RWPE2 (cell line): ENCODE measurements around the gene RABIF.

ENCODE experiments used
- ATAC-seq: fragments of 200-7000 bp; cut with Tn5 transposase; 3 replicates; pipeline ENCODE4 v1.9.1; 2021; ENCODE audit warnings: low read depth
- DNase-seq: peaks from one replicate; pipeline ENCODE4 v3.0.0-alpha.2; 2020; ENCODE audit warnings: low spot score
- H3K27ac ChIP-seq: fragments of 450-650 bp; 2 replicates; pipeline ENCODE4 v1.5.1; 2017; ENCODE audit warnings: mild to moderate bottlenecking; ENCODE audit not compliant: poor library complexity, severe bottlenecking
- H3K27me3 ChIP-seq: fragments of 250-450 bp; sonication (Bioruptor Pico); 2 replicates; pipeline ENCODE4 v1.5.1; 2021; ENCODE audit warnings: mild to moderate bottlenecking, moderate library complexity; ENCODE audit not compliant: insufficient read depth, poor library complexity, severe bottlenecking
- H3K36me3 ChIP-seq: fragments of 250-450 bp; sonication (Bioruptor Pico); 2 replicates; pipeline ENCODE4 v1.5.1; 2020; ENCODE audit warnings: low read depth, mild to moderate bottlenecking, moderate library complexity
- H3K4me1 ChIP-seq: fragments of 250-450 bp; sonication (Bioruptor Pico); 2 replicates; pipeline ENCODE4 v1.5.1; 2021; ENCODE audit warnings: mild to moderate bottlenecking, moderate library complexity; ENCODE audit not compliant: insufficient read depth, poor library complexity, severe bottlenecking
- H3K4me3 ChIP-seq: fragments of 250-450 bp; sonication (Bioruptor Pico); 2 replicates; pipeline ENCODE4 v1.5.1; 2021; ENCODE audit warnings: mild to moderate bottlenecking, moderate library complexity; ENCODE audit not compliant: severe bottlenecking
- H3K9me3 ChIP-seq: fragments of 250-450 bp; sonication (Bioruptor Pico); 2 replicates; pipeline ENCODE4 v1.5.1; 2021; ENCODE audit warnings: mild to moderate bottlenecking, moderate library complexity; ENCODE audit not compliant: severe bottlenecking
- TF ChIP-seq, protein P1 (sequence below): fragments of 450-650 bp; IDR thresholded peaks from one replicate; pipeline ENCODE4 v1.5.1; 2017; ENCODE audit warnings: mild to moderate bottlenecking, moderate library complexity; ENCODE audit not compliant: poor library complexity, severe bottlenecking

RABIF gene

DNA sequence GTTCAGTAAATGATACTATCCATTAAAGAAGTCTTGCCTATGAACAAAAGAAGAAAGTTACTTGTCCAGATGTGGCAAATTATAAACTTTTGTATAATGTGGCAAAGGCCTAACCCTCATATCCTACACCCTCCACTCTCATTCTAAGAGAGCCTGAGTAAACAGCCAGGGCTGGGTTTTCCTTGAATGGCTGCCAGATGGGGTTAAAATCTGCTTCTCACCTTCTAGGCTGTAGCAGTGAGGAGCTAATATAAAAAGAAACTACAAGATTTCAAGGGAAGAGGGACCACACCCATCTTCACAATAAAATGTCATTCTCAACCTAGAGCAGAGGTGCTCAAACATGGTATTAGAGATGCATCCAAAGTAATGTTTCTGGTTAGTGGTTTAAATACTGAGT, 8.9 kb downstream of the RABIF start:
- H3K27ac ChIP-seq: no peak overlapping the region
- DNase-seq (no peak), ATAC-seq (no peak)
- TF ChIP-seq, protein P1, sequence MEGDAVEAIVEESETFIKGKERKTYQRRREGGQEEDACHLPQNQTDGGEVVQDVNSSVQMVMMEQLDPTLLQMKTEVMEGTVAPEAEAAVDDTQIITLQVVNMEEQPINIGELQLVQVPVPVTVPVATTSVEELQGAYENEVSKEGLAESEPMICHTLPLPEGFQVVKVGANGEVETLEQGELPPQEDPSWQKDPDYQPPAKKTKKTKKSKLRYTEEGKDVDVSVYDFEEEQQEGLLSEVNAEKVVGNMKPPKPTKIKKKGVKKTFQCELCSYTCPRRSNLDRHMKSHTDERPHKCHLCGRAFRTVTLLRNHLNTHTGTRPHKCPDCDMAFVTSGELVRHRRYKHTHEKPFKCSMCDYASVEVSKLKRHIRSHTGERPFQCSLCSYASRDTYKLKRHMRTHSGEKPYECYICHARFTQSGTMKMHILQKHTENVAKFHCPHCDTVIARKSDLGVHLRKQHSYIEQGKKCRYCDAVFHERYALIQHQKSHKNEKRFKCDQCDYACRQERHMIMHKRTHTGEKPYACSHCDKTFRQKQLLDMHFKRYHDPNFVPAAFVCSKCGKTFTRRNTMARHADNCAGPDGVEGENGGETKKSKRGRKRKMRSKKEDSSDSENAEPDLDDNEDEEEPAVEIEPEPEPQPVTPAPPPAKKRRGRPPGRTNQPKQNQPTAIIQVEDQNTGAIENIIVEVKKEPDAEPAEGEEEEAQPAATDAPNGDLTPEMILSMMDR: no peak
- H3K36me3 ChIP-seq: peaks cover 19% of the 10 kb centered on the region
- no peak overlapping the region for H3K4me3 ChIP-seq
- H3K9me3 ChIP-seq: no peaks in the 10 kb centered on the region
- no peaks in the 10 kb centered on the region for H3K27me3 ChIP-seq
- H3K4me1 ChIP-seq: no peaks in the 10 kb centered on the region

DNA sequence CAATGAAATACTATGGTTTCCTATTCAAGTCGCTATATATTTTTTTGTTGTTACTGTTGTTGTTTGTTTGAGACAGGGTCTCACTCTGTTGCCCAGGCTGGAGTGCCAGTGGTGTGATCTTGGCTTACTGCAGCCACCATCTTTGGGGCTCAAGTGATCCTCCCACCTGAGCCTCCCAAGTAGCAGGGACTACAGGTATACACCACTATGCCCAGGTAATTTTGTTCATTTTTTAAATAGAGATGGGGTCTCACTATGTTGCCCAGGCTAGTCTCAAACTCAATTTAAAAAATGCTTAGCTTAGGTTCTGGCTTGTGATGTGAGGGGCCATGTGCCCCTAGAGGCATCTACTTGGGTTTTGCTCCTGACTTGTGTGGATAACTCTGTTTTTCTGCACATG, 9.8 kb downstream of the RABIF start:
- Histone ChIP-seq H3K36me3 (peaks cover 18% of the 10 kb centered on the region), H3K27me3 (no peaks in the 10 kb centered on the region), H3K4me1 (no peaks in the 10 kb centered on the region), H3K4me3 (no peak overlapping the region), H3K9me3 (no peaks in the 10 kb centered on the region), H3K27ac (no peak overlapping the region)
- TF ChIP-seq, protein P1: no peak
- DNase-seq (no peak), ATAC-seq (no peak)

DNA sequence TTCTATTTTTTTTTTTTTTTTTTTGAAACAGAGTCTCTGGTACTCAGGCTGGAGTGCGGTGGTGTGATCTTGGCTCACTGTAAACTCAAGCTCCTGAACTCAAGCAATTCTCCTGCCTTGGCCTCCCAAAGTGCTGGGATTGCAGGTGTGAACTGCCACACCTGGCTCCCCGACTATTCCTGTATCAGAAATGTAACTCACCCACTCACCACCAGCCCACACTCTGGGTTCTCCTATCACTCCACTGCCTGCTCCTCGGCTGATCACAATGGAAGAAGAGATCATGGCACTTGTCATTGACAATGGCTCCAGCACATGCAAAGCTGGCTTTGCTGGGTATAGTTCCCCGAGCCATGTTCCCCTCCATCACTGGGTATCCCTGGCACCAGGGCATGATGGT, 15.9 kb downstream of the RABIF start:
- Histone ChIP-seq H3K9me3 (no peaks in the 10 kb centered on the region), H3K27ac (no peak overlapping the region), H3K4me3 (no peak overlapping the region), H3K36me3 (no peaks in the 10 kb centered on the region), H3K4me1 (no peaks in the 10 kb centered on the region), H3K27me3 (no peaks in the 10 kb centered on the region)
- DNase-seq (no peak), ATAC-seq (no peak)
- TF ChIP-seq, protein P1: no peak

DNA sequence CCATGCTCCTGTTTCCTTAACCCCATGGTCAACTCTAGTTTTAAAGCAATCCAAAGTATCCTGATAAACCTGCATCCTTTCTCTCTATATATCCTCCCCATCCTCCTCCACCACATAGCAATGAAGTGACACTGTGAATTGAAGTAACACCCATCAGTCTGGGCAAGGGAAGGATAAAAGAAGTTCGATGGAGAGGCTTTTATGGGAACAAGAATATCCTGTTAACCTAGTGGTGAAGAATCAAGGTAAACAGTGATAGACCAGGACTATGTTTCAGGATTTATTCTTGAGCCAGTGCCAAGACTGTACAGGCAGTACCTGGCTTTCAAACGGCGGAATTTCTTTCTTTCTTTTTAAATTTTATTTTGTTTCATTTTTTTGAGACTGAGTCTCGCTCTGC, 17.6 kb downstream of the RABIF start:
- DNase-seq (no peak), ATAC-seq (no peak)
- H3K27ac ChIP-seq: no peak overlapping the region
- H3K4me1 ChIP-seq: no peaks in the 10 kb centered on the region
- TF ChIP-seq, protein P1: no peak
- H3K9me3 ChIP-seq: no peaks in the 10 kb centered on the region
- no peak overlapping the region for H3K4me3 ChIP-seq
- H3K36me3 ChIP-seq: no peaks in the 10 kb centered on the region
- H3K27me3 ChIP-seq: no peaks in the 10 kb centered on the region

DNA sequence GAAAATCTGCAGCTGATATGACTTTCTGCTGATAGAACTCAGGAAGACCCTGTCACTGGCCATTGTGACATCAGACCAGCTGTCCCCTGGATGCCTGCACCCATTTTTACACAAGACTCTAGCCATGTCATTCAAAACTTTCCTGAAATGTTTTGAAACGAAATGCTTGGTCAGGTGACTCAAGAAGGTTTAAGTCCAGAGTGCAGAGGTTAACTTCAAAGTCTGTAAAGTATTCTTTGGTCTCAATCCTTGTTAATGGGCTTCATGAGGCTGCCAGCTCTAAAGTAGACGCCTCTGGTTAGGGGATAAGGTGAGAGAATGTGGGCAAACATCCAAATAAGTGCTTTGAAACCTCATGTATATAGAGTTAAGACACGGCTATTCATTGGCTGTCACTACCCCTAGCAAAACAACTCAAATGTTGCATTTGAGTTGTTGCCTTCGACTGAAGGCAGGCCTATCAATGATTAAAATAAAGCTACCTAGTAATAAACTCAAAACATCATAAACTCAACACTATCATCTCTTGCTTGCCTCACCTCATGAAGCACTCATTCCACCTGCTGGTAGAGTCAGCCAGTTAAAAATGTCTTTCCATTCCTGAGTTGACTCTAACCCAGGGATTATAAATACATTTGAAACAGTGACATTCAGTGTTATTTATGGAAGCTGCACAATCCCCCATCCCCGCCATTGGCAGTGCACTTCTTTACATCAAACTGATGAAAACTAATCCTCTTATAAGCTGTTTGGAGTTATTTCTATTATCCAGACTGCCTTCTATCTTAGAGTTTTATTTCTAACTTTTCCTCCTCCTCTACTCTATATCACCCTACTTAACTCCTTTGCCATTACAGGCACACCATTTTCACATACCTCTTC, 26.0 kb downstream of the RABIF start:
- TF ChIP-seq, protein P1: no peak
- Histone ChIP-seq H3K27ac (no peak overlapping the region), H3K4me1 (no peaks in the 10 kb centered on the region), H3K9me3 (no peaks in the 10 kb centered on the region), H3K27me3 (no peaks in the 10 kb centered on the region), H3K4me3 (no peak overlapping the region), H3K36me3 (no peaks in the 10 kb centered on the region)
- DNase-seq (no peak), ATAC-seq (no peak)
